HCT116 (cell line): Measurements from ENCODE around the gene SPATA31D4. TPM values are rescaled to one million over a fixed set of nuclear protein-coding genes. Genes with fewer than 3 reads are reported as not detected.

Source experiments
- ATAC-seq: fragments of 200-7000 bp; cut with Tn5 transposase; 2 replicates; pipeline ENCODE4 v1.9.1; 2020; ENCODE audit warnings: mild to moderate bottlenecking, moderate library complexity
- BruUV-seq: library from RNA; stranded (reverse); fragments of 400-500 nt; replicated peaks from 2 replicates; lab custom pipeline; 2021; lab: Mats Ljungman, UMichigan
- CTCF ChIA-PET: fragments of 300-600 bp; sonication (Branson Sonifier 250); formaldehyde crosslinking; loops from one replicate; lab custom pipeline; 2021; ENCODE audit warnings: antibody characterized with exemption; lab: Charles Lee
- POLR2A ChIA-PET: fragments of 300-600, 350-600 bp; sonication (Branson Sonifier 250); formaldehyde crosslinking; loops from one replicate; lab custom pipeline; 2021; ENCODE audit warnings: antibody characterized with exemption; lab: Charles Lee
- RAD21 ChIA-PET, 2 experiments: fragments of 300-600 bp; sonication (Branson Sonifier 250); formaldehyde crosslinking; loops; one replicate each; lab custom pipeline; 2023; ENCODE audit warnings: low total read pairs in 2 of 2; ENCODE audit not compliant: uncharacterized antibody in 2 of 2, unreplicated experiment in 2 of 2, low non-redundant PET in 1 of 2; lab: Charles Lee
- DNase-seq: peaks from one replicate; pipeline ENCODE4 v3.0.0-alpha.2; 2010; ENCODE audit warnings: low read depth, low spot score
- H2AFZ ChIP-seq: fragments of 200-600 bp; shearing (Covaris generic), sonication (generic); 2 replicates; pipeline ENCODE4 v1.6.1; 2017; ENCODE audit warnings: low read depth, mixed run types, mixed read lengths, antibody characterized with exemption, low read length; ENCODE audit not compliant: poor library complexity, severe bottlenecking
- H3K27ac ChIP-seq: 2 replicates; pipeline ENCODE4 v1.5.1; 2012; ENCODE audit warnings: low read depth, low read length
- H3K27me3 ChIP-seq: fragments of 200-600 bp; sonication (generic); 2 replicates; pipeline ENCODE4 v1.6.1; 2016; ENCODE audit warnings: mixed run types, low read length, mixed read lengths; ENCODE audit not compliant: insufficient read depth
- H3K36me3 ChIP-seq, 2 experiments: fragments of 200-500 bp in 1 of 2; fragments of 200-600 bp in 1 of 2; sonication (Bioruptor generic) in 1 of 2; sonication (generic) in 1 of 2; 2 replicates each; pipeline versions ENCODE4 v1.5.1 to v1.6.1; 2014 to 2016; ENCODE audit warnings: low read length in 2 of 2, inconsistent platforms in 1 of 2, mixed read lengths in 1 of 2, mixed run types in 1 of 2; ENCODE audit not compliant: insufficient read depth in 2 of 2, control insufficient read depth in 1 of 2
- H3K4me1 ChIP-seq, 2 experiments: fragments of 200-600 bp in 1 of 2; sonication (generic) in 1 of 2; 2 replicates each; pipeline versions ENCODE4 v1.5.1 to v1.6.1; 2012 to 2017; ENCODE audit warnings: low read length in 2 of 2, inconsistent platforms in 1 of 2, mild to moderate bottlenecking in 1 of 2, mixed read lengths in 1 of 2, mixed run types in 1 of 2, moderate library complexity in 1 of 2; ENCODE audit not compliant: insufficient read depth in 2 of 2, control insufficient read depth in 1 of 2
- H3K4me2 ChIP-seq: fragments of 200-600 bp; sonication (generic); 2 replicates; pipeline ENCODE4 v1.6.1; 2017; ENCODE audit warnings: mixed run types, low read length, mixed read lengths
- H3K4me3 ChIP-seq, 2 experiments: fragments of 200-600 bp in 1 of 2; sonication (generic) in 1 of 2; replicated peaks in 1 of 2; 2 replicates each; pipeline ENCODE4 v1.5.1; 2011 to 2016; ENCODE audit warnings: low read length in 2 of 2, control low read depth in 1 of 2, low read depth in 1 of 2, mild to moderate bottlenecking in 1 of 2, mixed read lengths in 1 of 2, mixed run types in 1 of 2
- H3K79me2 ChIP-seq: fragments of 200-600 bp; sonication (generic); 2 replicates; pipeline ENCODE4 v1.6.1; 2017; ENCODE audit warnings: mild to moderate bottlenecking, mixed run types, low read length, moderate library complexity, mixed read lengths; ENCODE audit not compliant: insufficient read depth
- H3K9ac ChIP-seq: fragments of 200-600 bp; sonication (generic); 2 replicates; pipeline ENCODE4 v1.6.1; 2016; ENCODE audit warnings: low read length, mixed read lengths
- H3K9me2 ChIP-seq: fragments of 200-600 bp; sonication (generic), shearing (Covaris generic); 2 replicates; pipeline ENCODE4 v1.6.1; 2017; ENCODE audit warnings: mixed run types, mild to moderate bottlenecking, moderate library complexity; ENCODE audit not compliant: insufficient read depth
- H3K9me3 ChIP-seq, 2 experiments: fragments of 200-500 bp in 1 of 2; fragments of 200-600 bp in 1 of 2; sonication (Bioruptor generic) in 1 of 2; sonication (generic) in 1 of 2; 2 replicates each; pipeline ENCODE4 v1.6.1; 2014 to 2017; ENCODE audit warnings: low read length in 2 of 2, mixed read lengths in 2 of 2, inconsistent platforms in 1 of 2, low read depth in 1 of 2, mild to moderate bottlenecking in 1 of 2, mixed run types in 1 of 2, moderate library complexity in 1 of 2; ENCODE audit not compliant: control insufficient read depth in 1 of 2, insufficient read depth in 1 of 2
- H4K20me1 ChIP-seq: fragments of 200-600 bp; sonication (generic), shearing (Covaris generic); 2 replicates; pipeline ENCODE4 v1.6.1; 2017; ENCODE audit warnings: mixed run types, mild to moderate bottlenecking, moderate library complexity; ENCODE audit not compliant: insufficient read depth
- CBX3 ChIP-seq: IDR thresholded peaks from 2 replicates; pipeline ENCODE4 v1.6.1; 2012; ENCODE audit warnings: low read depth
- CEBPB ChIP-seq: IDR thresholded peaks from 2 replicates; pipeline ENCODE4 v1.6.1; 2012; ENCODE audit warnings: low read depth
- EGR1 ChIP-seq: IDR thresholded peaks from 2 replicates; pipeline ENCODE4 v1.6.1; 2012; ENCODE audit warnings: low read depth
- ELF1 ChIP-seq: IDR thresholded peaks from 2 replicates; pipeline ENCODE4 v1.6.1; 2012; ENCODE audit warnings: low read depth, borderline replicate concordance
- EZH2phosphoT487 ChIP-seq: fragments of 200-600 bp; IDR thresholded peaks from 2 replicates; pipeline ENCODE4 v1.6.1; 2018; ENCODE audit warnings: antibody characterized with exemption, borderline replicate concordance
- FOSL1 ChIP-seq: IDR thresholded peaks from 2 replicates; pipeline ENCODE4 v1.6.1; 2012; ENCODE audit warnings: low read depth
- JUND ChIP-seq: IDR thresholded peaks from 2 replicates; pipeline ENCODE4 v1.6.1; 2012
- POLR2A ChIP-seq: IDR thresholded peaks from 2 replicates; pipeline ENCODE4 v1.7.0; 2011; ENCODE audit warnings: borderline replicate concordance; ENCODE audit not compliant: insufficient read depth, insufficient read length; ENCODE audit errors: extremely low read depth
- POLR2AphosphoS5 ChIP-seq: IDR thresholded peaks from 2 replicates; pipeline ENCODE4 v1.6.1; 2011; ENCODE audit warnings: mild to moderate bottlenecking, low read depth, low read length, moderate library complexity
- RAD21 ChIP-seq: IDR thresholded peaks from 2 replicates; pipeline ENCODE4 v1.6.1; 2012; ENCODE audit warnings: low read depth, mild to moderate bottlenecking
- SIN3A ChIP-seq: IDR thresholded peaks from 2 replicates; pipeline ENCODE4 v1.6.1; 2012; ENCODE audit warnings: low read depth
- SP1 ChIP-seq: IDR thresholded peaks from 2 replicates; pipeline ENCODE4 v1.6.1; 2012; ENCODE audit warnings: low read depth
- SRF ChIP-seq: IDR thresholded peaks from 2 replicates; pipeline ENCODE4 v1.6.1; 2012; ENCODE audit warnings: low read depth
- TCF7L2 ChIP-seq: IDR thresholded peaks from 2 replicates; pipeline ENCODE4 v1.7.0; 2011; ENCODE audit warnings: borderline replicate concordance, inconsistent platforms; ENCODE audit not compliant: insufficient read depth, insufficient read length; ENCODE audit errors: extremely low read depth
- ZFX ChIP-seq: fragments of 450-650 bp; IDR thresholded peaks from 2 replicates; pipeline ENCODE4 v1.6.1; 2017
- intact Hi-C: fragments of 100-400 bp; cut with micrococcal nuclease; formaldehyde crosslinking; loops from 2 replicates; pipeline ENCODE4 v1.10.0; 2022
- total RNA-seq: library from RNA; stranded (reverse); gene quantifications from one replicate; pipeline ENCODE4 v1.2.1, GENCODE V29; 2021; ENCODE audit not compliant: unreplicated experiment
- TF ChIP-seq, protein P1 (sequence below): IDR thresholded peaks from 2 replicates; pipeline ENCODE4 v1.6.1; 2012; ENCODE audit warnings: low read depth
- TF ChIP-seq, protein P2 (sequence below), 3 experiments: fragments of 200-600 bp in 1 of 3; sonication (generic) in 1 of 3; IDR thresholded peaks in 2 of 3; conservative IDR thresholded peaks in 1 of 3; 2 replicates each; pipeline ENCODE4 v1.5.1; 2012 to 2017; ENCODE audit warnings: low read depth in 2 of 3, low read length in 2 of 3, antibody characterized with exemption in 1 of 3, borderline replicate concordance in 1 of 3, control low read depth in 1 of 3, mild to moderate bottlenecking in 1 of 3, mixed read lengths in 1 of 3, mixed run types in 1 of 3, moderate library complexity in 1 of 3; ENCODE audit not compliant: insufficient read depth in 1 of 3

SPATA31D4 gene
- total RNA-seq, 1 experiment from 2014 or later, result not detected

DNA sequence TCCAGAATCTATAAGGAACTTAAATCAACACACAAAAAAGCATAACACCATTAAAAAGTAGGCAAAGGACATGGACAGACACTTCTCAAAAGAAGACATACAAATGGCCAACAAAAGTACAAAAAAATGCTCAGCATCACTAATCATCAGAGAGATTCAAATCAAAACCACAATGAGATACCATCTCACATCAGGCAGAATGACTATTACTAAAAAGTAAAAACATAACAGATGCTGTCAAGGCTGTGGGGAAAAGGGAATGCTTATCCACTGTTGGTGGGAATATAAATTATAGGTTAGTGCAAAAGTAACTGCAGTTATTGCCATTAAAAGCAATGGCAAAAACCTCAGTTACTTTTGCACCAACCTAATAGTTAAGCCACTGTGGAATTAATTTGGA is 32.2 kb upstream of the SPATA31D4 start:
- no peak overlapping the region for H3K27ac ChIP-seq
- no peaks in the 10 kb centered on the region for H3K9me2 ChIP-seq
- ChIA-PET POLR2A (no interaction called here), CTCF (no interaction called here), RAD21 (no interaction called here)
- no peaks in the 10 kb centered on the region for H3K36me3 ChIP-seq
- H3K9me3 ChIP-seq, result no peaks in the 10 kb centered on the region
- intact Hi-C loops, result no loop called here
- no TSS peak for BruUV-seq
- no peak overlapping the region for H3K4me2 ChIP-seq
- no peak overlapping the region for H2AFZ ChIP-seq
- ATAC-seq, result no peak
- no peaks in the 10 kb centered on the region for H3K79me2 ChIP-seq
- no peaks in the 10 kb centered on the region for H3K4me1 ChIP-seq
- H3K9ac ChIP-seq, result no peak overlapping the region
- DNase-seq, result no peak
- no peak overlapping the region for H3K4me3 ChIP-seq
- H3K27me3 ChIP-seq, result no peaks in the 10 kb centered on the region
- no peaks in the 10 kb centered on the region for H4K20me1 ChIP-seq
- TF ChIP-seq POLR2AphosphoS5 (no peak), ZFX (no peak), JUND (no peak), CEBPB (no peak), SRF (no peak), EZH2phosphoT487 (no peak), FOSL1 (no peak), SIN3A (no peak), ELF1 (no peak), TCF7L2 (no peak), CBX3 (no peak), EGR1 (no peak), RAD21 (no peak), SP1 (no peak), POLR2A (no peak)
- TF ChIP-seq, protein P1, sequence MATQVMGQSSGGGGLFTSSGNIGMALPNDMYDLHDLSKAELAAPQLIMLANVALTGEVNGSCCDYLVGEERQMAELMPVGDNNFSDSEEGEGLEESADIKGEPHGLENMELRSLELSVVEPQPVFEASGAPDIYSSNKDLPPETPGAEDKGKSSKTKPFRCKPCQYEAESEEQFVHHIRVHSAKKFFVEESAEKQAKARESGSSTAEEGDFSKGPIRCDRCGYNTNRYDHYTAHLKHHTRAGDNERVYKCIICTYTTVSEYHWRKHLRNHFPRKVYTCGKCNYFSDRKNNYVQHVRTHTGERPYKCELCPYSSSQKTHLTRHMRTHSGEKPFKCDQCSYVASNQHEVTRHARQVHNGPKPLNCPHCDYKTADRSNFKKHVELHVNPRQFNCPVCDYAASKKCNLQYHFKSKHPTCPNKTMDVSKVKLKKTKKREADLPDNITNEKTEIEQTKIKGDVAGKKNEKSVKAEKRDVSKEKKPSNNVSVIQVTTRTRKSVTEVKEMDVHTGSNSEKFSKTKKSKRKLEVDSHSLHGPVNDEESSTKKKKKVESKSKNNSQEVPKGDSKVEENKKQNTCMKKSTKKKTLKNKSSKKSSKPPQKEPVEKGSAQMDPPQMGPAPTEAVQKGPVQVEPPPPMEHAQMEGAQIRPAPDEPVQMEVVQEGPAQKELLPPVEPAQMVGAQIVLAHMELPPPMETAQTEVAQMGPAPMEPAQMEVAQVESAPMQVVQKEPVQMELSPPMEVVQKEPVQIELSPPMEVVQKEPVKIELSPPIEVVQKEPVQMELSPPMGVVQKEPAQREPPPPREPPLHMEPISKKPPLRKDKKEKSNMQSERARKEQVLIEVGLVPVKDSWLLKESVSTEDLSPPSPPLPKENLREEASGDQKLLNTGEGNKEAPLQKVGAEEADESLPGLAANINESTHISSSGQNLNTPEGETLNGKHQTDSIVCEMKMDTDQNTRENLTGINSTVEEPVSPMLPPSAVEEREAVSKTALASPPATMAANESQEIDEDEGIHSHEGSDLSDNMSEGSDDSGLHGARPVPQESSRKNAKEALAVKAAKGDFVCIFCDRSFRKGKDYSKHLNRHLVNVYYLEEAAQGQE, result no peak
- TF ChIP-seq, protein P2, sequence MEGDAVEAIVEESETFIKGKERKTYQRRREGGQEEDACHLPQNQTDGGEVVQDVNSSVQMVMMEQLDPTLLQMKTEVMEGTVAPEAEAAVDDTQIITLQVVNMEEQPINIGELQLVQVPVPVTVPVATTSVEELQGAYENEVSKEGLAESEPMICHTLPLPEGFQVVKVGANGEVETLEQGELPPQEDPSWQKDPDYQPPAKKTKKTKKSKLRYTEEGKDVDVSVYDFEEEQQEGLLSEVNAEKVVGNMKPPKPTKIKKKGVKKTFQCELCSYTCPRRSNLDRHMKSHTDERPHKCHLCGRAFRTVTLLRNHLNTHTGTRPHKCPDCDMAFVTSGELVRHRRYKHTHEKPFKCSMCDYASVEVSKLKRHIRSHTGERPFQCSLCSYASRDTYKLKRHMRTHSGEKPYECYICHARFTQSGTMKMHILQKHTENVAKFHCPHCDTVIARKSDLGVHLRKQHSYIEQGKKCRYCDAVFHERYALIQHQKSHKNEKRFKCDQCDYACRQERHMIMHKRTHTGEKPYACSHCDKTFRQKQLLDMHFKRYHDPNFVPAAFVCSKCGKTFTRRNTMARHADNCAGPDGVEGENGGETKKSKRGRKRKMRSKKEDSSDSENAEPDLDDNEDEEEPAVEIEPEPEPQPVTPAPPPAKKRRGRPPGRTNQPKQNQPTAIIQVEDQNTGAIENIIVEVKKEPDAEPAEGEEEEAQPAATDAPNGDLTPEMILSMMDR (IDR thresholded peaks at IDR 0.05 in 2 of 3, conservative IDR thresholded peaks at IDR 0.05 in 1 of 3; ENCODE audit: borderline replicate concordance in 1 of 3, insufficient read depth in 1 of 3, low read depth in 2 of 3, low read length in 2 of 3), result no peak
